ENCODE measurements around the gene PACSIN2.

Gene PACSIN2

DNA sequence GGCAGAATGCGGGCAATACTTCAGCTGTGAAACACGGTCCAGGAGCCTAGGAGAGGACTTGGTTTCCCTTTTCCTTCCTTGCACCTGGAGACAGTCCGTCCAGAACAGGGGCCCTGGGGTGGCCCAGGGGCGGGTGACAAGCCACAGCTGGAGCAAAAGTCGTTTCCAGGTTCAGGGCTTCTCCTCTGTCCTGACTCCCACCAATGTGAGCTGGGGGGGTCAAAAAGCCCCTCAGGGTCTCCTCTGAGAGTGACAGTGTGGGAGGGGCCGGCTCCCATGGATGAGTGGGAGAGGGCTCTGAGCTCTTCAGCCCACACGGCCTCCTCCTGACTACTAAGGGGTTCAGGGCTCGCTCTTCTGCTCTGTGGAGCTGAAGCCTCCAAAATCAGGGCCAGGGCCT, 137.8 kb downstream of the PACSIN2 start:
- TF ChIP-seq, protein P1, sequence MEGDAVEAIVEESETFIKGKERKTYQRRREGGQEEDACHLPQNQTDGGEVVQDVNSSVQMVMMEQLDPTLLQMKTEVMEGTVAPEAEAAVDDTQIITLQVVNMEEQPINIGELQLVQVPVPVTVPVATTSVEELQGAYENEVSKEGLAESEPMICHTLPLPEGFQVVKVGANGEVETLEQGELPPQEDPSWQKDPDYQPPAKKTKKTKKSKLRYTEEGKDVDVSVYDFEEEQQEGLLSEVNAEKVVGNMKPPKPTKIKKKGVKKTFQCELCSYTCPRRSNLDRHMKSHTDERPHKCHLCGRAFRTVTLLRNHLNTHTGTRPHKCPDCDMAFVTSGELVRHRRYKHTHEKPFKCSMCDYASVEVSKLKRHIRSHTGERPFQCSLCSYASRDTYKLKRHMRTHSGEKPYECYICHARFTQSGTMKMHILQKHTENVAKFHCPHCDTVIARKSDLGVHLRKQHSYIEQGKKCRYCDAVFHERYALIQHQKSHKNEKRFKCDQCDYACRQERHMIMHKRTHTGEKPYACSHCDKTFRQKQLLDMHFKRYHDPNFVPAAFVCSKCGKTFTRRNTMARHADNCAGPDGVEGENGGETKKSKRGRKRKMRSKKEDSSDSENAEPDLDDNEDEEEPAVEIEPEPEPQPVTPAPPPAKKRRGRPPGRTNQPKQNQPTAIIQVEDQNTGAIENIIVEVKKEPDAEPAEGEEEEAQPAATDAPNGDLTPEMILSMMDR (IDR thresholded peaks at IDR 0.05; ENCODE audit: extremely low read depth, missing control alignments) = no peak
- DNase-seq (ENCODE audit: low spot score) = no peak

DNA sequence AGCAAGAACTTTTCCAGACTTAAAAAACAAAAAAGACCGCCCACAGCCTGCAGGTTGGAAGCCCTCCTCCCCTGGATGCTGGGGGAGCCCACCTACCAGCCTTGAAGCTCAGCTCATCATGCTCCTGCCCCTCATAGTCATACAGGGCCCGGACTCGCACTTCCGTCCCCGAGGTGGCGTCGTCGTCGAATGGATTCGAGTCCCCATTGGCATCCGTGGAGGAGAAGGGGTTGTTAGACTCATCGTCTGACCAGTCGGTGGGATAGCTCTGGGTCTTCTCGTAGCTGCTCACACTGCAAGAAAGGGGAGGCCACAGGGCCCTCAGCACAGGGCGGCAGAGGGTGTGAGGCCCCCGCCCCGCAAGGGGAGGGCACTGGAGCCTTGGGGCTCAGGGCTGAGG, 138.9 kb downstream of the PACSIN2 start:
- TF ChIP-seq, protein P1 (IDR thresholded peaks at IDR 0.05; ENCODE audit: extremely low read depth, missing control alignments) = no peak
- no peak for DNase-seq (ENCODE audit: low spot score)

DNA sequence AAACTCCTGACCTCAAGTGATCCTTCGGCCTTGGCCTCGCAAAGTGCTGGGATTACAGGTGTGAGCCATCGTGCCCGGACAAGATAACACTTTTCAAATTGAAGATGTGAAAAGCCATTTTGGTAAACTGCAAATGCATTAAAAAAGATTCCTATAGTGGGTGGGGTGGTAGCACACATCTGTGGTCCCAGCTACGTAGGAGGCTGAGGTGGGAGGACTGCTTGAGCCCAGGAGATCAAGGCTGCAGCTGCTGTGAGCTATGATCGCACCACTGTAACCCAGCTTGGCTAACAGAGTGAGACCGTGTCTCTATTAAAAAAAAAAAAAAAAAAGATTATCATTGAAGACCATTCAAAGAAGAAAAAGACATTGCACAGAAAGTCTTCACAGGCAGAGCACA, 140.9 kb downstream of the PACSIN2 start:
- TF ChIP-seq, protein P1 (IDR thresholded peaks at IDR 0.05; ENCODE audit: extremely low read depth, missing control alignments) = no peak
- DNase-seq (ENCODE audit: low spot score) = no peak

DNA sequence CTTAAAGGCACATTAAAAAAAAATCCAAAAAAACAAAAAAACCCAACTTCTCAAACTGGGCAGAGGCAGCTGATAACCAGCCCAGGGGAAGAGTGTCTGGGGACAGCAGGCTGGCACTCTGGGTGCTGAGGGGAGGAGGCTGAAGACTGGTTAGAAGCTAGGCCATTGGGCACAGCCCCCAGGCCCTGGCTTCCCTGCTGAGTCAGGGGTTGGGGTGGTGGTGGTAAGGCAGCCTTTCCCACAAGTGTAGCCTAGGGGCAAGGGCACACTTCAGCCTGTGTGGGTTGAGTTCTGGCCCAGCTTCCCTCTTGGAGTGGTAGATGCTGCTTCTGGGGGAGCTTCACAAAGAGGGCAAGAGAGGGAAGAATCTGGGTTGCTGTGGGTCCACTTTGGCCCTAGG, 141.6 kb downstream of the PACSIN2 start:
- TF ChIP-seq, protein P1 (IDR thresholded peaks at IDR 0.05; ENCODE audit: extremely low read depth, missing control alignments) = no peak
- DNase-seq (ENCODE audit: low spot score) = no peak

DNA sequence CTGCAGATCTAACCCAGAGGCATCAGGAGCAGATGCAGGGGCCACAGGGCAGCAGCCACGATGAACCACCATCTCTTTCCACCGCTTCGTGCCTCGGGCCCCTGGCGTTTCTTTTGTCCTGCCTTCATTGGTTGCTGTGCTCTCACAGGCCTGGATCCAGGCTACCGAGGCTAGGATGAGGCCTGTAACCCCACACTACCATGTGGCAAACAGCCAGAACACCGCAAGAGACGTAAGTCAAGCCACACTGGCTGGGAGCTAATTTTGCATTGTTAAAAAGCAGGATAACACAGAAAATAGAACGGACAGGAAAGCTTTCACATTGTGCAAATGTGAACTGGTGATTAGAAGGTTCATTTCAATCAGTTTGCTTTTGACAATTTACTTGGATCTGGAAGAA, 142.1 kb downstream of the PACSIN2 start:
- DNase-seq (ENCODE audit: low spot score) = no peak
- TF ChIP-seq, protein P1 (IDR thresholded peaks at IDR 0.05; ENCODE audit: extremely low read depth, missing control alignments) = no peak

DNA sequence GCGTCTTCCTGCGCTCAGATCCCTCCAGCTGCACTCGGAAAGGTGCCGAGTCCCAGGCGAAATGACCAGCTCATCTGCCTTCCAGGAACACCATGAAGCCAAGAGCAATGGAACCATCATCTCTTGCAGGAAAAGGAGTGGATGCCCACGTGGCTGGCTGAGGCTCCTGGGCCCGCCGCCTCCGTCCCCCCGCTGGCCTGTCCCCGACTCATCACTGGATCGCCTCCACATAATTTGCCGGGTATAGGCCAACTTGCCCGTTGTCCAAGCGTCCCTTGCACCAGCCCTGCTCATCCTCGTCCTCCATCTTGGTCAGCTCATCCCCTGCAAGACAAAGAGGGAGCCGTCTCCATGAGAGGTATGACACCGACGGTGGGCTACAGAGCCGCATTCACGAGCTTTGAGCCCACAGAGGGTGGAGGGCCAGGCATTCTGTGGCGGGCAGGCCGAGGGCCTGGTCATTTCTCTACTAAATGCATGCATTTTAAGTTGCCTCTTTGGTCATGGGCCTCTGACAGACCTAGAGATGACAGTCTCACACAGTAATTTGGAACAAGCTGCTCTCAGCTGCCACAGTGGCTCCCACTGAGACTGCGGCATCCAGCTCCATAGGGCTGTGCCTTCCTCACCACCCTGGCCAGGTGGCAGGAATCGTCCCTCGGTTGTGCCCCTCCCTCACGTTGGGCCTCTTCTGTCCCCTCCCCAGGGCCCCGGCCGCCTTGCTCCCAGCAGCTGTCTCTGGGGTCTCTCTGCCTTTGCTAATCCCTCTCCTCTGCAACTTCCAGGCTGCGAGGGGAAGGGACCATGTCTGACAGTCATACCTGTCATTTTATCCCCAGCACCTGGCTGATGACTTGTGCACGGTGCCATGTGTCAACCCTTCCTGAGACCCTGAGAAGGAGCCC, 143.6 kb downstream of the PACSIN2 start:
- TF ChIP-seq, protein P1 (IDR thresholded peaks at IDR 0.05; ENCODE audit: extremely low read depth, missing control alignments) = no peak
- no peak for DNase-seq (ENCODE audit: low spot score)

DNA sequence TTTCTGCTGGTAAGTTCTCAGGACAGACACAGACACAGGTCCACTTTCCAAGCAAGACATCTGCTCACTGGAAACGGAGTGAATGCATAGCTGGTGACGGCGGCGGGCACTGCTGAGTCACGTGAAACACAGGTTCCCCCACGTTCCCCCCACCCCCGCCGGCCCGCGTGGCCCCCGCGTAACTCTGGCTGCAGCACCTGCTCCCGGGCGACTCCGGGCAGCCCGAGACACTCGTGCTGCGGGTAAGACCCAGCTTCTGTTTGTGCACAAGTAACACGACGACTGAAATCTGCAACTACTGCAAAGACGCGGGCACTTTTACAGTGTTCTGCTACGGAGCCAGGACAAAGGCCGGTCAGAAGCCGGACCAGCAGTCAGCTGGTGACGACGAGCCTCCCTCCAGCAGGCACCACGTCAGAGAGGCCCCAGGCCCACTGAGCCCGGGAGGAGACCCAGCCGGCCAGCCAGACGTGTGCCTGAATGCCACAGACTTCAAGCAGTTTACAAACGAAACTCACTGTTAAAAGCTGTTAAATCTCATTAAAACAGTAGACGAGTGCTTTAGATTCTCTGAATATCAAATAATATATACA, 145.0 kb downstream of the PACSIN2 start:
- no peak for DNase-seq (ENCODE audit: low spot score)
- TF ChIP-seq, protein P1 (IDR thresholded peaks at IDR 0.05; ENCODE audit: extremely low read depth, missing control alignments) = no peak
